ENCODE measurements around the gene CTSW.

GRCh38 chr11:65895482-65895981 lies 15.9 kb downstream of the CTSW start:
- TF ChIP-seq CTCF (IDR thresholded peaks at IDR 0.05) (no peak), SIN3A (IDR thresholded peaks at IDR 0.05; ENCODE audit: borderline replicate concordance, insufficient read depth, low read depth, low read length) (no peak)

Data from Panc1 (cell line).